ENCODE measurements around the gene KRTAP5-8.
"Not testable (repeated sequence)": the region's sequence is repeated elsewhere in the genome, so short reads cannot be mapped to it uniquely, and the experiment has no call there.

Gene KRTAP5-8

DNA sequence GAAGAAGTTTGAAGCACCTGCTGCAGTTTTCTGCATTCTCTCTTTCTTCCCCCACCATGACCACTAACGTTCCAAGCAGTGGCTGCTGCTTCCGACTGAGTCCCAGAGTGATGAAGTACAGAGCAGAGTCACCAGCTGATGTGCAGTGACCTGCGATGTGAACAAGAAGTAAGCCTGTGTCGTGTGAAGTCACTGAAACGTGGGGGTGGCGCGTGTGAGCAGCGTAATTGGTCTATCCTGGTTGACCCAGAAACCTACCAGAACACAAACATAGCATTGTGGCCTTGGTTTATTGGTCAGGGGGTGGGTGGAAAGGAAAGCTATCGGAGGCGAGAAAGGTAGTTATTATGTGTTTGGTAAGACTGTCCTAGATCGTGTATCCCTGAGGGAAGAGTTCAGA is 7.2 kb upstream of the KRTAP5-8 start:
- DNase-seq (ENCODE audit: extremely low spot score) = no peak
- POLR2A ChIA-PET = no interaction called here
- CTCF ChIA-PET = no interaction called here
- TF ChIP-seq ARNT (IDR thresholded peaks at IDR 0.05) (no peak), BHLHE40 (IDR thresholded peaks at IDR 0.05; ENCODE audit: borderline replicate concordance) (no peak), L3MBTL2 (conservative IDR thresholded peaks at IDR 0.05) (no peak), ZNF384 (IDR thresholded peaks at IDR 0.05) (no peak), ELF4 (IDR thresholded peaks at IDR 0.05) (no peak), LEF1 (IDR thresholded peaks at IDR 0.05; ENCODE audit: borderline replicate concordance) (no peak), FOXK2 (IDR thresholded peaks at IDR 0.05) (no peak), HDGF (IDR thresholded peaks at IDR 0.05; ENCODE audit: borderline replicate concordance) (no peak), FOXM1 (IDR thresholded peaks at IDR 0.05; ENCODE audit: borderline replicate concordance) (no peak), FOXA1 (IDR thresholded peaks at IDR 0.05) (no peak)
- TF ChIP-seq, protein P1, sequence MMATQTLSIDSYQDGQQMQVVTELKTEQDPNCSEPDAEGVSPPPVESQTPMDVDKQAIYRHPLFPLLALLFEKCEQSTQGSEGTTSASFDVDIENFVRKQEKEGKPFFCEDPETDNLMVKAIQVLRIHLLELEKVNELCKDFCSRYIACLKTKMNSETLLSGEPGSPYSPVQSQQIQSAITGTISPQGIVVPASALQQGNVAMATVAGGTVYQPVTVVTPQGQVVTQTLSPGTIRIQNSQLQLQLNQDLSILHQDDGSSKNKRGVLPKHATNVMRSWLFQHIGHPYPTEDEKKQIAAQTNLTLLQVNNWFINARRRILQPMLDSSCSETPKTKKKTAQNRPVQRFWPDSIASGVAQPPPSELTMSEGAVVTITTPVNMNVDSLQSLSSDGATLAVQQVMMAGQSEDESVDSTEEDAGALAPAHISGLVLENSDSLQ (IDR thresholded peaks at IDR 0.05) = no peak

DNA sequence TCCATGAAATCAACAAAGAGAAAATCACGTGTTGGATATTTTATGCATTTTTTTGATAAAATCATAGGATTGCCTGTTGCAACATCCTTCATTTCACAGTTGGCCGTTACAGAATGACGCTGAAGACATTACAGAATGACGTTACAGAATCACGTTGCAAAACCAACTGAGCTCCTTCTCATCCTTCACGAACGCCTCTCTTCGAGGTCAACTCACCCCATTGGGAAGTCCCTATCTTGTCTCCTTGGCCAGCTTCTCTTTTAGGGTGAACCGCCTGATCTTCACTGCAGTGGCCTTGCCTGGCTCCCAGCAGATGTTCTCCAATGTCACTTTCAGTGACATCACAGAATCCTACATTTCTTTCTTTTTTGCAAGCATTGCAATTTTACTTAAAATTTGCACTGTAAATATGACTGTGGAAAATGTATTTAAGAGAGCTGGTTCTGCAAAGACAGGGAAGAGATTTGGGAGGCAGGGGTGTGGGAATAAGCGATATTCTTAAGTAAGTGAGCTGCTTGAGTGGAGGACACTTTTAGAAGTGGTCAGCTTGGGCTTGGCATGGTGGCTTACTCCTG is 5.7 kb upstream of the KRTAP5-8 start:
- TF ChIP-seq LEF1 (IDR thresholded peaks at IDR 0.05; ENCODE audit: borderline replicate concordance) = no peak
- no peak for TF ChIP-seq ZNF384 (IDR thresholded peaks at IDR 0.05)
- no peak for TF ChIP-seq ELF4 (IDR thresholded peaks at IDR 0.05)
- no peak for TF ChIP-seq HDGF (IDR thresholded peaks at IDR 0.05; ENCODE audit: borderline replicate concordance)
- no peak for TF ChIP-seq ARNT (IDR thresholded peaks at IDR 0.05)
- no peak for TF ChIP-seq NFRKB (IDR thresholded peaks at IDR 0.05)
- TF ChIP-seq FOXA1 (IDR thresholded peaks at IDR 0.05) = no peak
- TF ChIP-seq BHLHE40 (IDR thresholded peaks at IDR 0.05; ENCODE audit: borderline replicate concordance) = no peak
- no peak for TF ChIP-seq CTBP1 (IDR thresholded peaks at IDR 0.05; ENCODE audit: borderline replicate concordance)
- TF ChIP-seq L3MBTL2 (conservative IDR thresholded peaks at IDR 0.05) = no peak
- TF ChIP-seq SUZ12 (IDR thresholded peaks at IDR 0.05) = no peak
- TF ChIP-seq, protein P1 (IDR thresholded peaks at IDR 0.05) = no peak
- no peak for DNase-seq (ENCODE audit: extremely low spot score)
- ChIA-PET POLR2A (no interaction called here), CTCF (no interaction called here)

DNA sequence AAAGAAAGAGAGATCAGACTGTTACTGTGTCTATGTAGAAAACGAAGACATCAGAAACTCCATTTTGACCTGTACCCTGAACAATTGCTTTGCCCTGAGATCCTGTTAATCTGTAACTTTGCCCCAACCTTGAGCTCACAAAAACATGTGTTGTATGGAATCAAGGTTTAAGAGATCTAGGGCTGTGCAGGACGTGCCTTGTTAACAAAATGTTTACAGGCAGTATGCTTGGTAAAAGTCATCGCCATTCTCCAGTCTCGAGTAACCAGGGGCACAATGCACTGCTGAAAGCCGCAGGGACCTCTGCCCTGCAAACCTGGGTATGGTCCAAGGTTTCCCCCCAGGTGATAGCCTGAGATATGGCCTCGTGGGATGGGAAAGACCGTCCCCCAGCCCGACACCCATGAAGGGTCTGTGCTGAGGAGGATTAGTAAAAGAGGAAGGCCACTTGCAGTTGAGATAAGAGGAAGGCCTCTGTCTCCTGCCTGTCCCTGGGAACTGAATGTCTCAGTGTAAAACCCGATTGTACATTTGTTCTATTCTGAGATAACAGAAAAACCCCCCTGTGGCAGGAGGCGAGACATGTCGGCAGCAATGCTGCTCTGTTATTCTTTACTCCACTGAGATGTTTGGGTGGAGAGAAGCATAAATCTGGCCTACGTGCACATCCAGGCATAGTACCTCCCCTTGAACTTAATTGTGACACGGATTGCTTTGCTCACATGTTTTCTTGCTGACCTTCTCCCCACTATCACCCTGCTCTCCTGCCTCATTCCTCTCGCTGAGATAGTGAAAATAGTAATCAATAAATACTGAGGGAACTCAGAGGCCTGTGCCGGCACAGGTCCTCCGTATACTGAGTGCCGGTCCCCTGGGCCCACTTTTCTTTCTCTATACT is 2.9 kb upstream of the KRTAP5-8 start:
- POLR2A ChIA-PET; CTCF ChIA-PET; DNase-seq (ENCODE audit: extremely low spot score): not testable (repeated sequence)

DNA sequence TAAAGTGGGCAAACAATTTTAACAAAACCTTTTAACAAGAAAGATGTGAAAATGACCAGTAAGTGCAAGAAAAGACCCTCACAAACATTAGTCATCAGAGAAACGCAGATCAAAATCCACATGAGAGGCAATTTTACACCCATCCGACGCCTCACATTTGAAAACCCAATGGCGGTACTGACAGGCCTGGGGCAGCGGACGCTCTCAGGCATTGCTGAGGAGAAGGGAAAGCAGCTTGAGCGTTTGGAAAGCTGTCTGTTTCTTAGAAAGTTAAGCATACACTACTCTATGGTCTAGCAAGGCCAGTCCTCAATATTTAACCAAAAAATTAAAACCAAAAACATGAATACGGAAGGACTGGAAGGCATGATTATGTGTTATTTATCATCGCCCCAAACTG is 2.0 kb upstream of the KRTAP5-8 start:
- no peak for TF ChIP-seq NFRKB (IDR thresholded peaks at IDR 0.05)
- no peak for TF ChIP-seq SUZ12 (IDR thresholded peaks at IDR 0.05)
- TF ChIP-seq LEF1 (IDR thresholded peaks at IDR 0.05; ENCODE audit: borderline replicate concordance) = no peak
- no peak for TF ChIP-seq L3MBTL2 (conservative IDR thresholded peaks at IDR 0.05)
- TF ChIP-seq CTBP1 (IDR thresholded peaks at IDR 0.05; ENCODE audit: borderline replicate concordance) = no peak
- TF ChIP-seq HDGF (IDR thresholded peaks at IDR 0.05; ENCODE audit: borderline replicate concordance) = no peak
- TF ChIP-seq SP1 (IDR thresholded peaks at IDR 0.05) = no peak
- no peak for TF ChIP-seq ARNT (IDR thresholded peaks at IDR 0.05)
- TF ChIP-seq ELF4 (IDR thresholded peaks at IDR 0.05) = no peak
- TF ChIP-seq FOXM1 (IDR thresholded peaks at IDR 0.05; ENCODE audit: borderline replicate concordance) = no peak
- no peak for TF ChIP-seq FOXK2 (IDR thresholded peaks at IDR 0.05)
- TF ChIP-seq ZNF384 (IDR thresholded peaks at IDR 0.05) = no peak
- no peak for TF ChIP-seq FOXA1 (IDR thresholded peaks at IDR 0.05)
- no peak for TF ChIP-seq BHLHE40 (IDR thresholded peaks at IDR 0.05; ENCODE audit: borderline replicate concordance)
- no peak for TF ChIP-seq TARDBP (IDR thresholded peaks at IDR 0.05)
- TF ChIP-seq, protein P1 (IDR thresholded peaks at IDR 0.05) = no peak
- ChIA-PET POLR2A (no interaction called here), CTCF (no interaction called here)
- no peak for DNase-seq (ENCODE audit: extremely low spot score)

DNA sequence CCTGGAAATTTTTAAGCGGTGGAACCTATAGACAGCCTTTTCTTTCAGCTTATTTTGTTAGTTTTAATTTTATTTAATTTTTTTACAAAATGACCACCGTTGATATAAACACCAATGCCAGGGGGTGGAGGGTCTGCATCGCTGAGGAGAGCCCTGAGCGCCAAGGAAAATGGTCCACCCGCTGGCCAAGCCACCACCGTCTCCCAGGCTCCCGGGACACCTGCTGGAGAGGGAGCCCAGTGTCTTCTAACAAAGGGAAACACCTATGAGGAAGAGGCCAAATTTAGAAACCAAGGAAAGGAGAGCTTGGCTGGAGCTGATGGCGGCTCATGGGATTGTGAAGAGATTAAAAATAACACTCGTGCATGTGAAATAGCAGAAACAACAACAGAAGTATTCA is 288 bp upstream of the KRTAP5-8 start:
- TF ChIP-seq ZNF384 (IDR thresholded peaks at IDR 0.05) (no peak), FOXA1 (IDR thresholded peaks at IDR 0.05) (no peak), HDGF (IDR thresholded peaks at IDR 0.05; ENCODE audit: borderline replicate concordance) (no peak), ARNT (IDR thresholded peaks at IDR 0.05) (no peak), TARDBP (IDR thresholded peaks at IDR 0.05) (no peak), ELF4 (IDR thresholded peaks at IDR 0.05) (no peak), BHLHE40 (IDR thresholded peaks at IDR 0.05; ENCODE audit: borderline replicate concordance) (no peak), L3MBTL2 (conservative IDR thresholded peaks at IDR 0.05) (no peak), FOXM1 (IDR thresholded peaks at IDR 0.05; ENCODE audit: borderline replicate concordance) (no peak)
- POLR2A ChIA-PET = no interaction called here
- CTCF ChIA-PET = interaction anchor here (0.7 kb wide), 1 partner anchor 183 kb away, joined by 4 read pairs; no protein-coding TSS in a partner anchor
- no peak for DNase-seq (ENCODE audit: extremely low spot score)

DNA sequence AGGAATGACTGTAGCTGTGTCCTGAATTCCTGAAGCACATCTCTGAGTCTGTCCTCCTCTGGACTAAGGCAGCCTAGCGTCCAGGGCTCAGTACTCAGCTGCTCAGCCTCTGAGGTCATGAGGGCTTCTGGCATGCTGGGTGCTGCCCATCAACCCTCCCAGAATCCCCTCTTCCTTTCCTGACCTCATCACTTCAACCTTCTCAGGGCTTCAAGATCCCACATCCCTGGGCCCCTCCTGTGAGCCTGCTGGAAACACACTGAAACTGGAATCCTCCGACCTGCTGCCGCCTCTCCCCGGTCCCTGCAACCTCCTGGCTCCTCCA is 803 bp downstream of the KRTAP5-8 start:
- TF ChIP-seq FOXA1 (IDR thresholded peaks at IDR 0.05) = no peak
- TF ChIP-seq NFRKB (IDR thresholded peaks at IDR 0.05) = no peak
- TF ChIP-seq ARNT (IDR thresholded peaks at IDR 0.05) = no peak
- no peak for TF ChIP-seq TARDBP (IDR thresholded peaks at IDR 0.05)
- no peak for TF ChIP-seq HDGF (IDR thresholded peaks at IDR 0.05; ENCODE audit: borderline replicate concordance)
- no peak for TF ChIP-seq BHLHE40 (IDR thresholded peaks at IDR 0.05; ENCODE audit: borderline replicate concordance)
- TF ChIP-seq ZNF384 (IDR thresholded peaks at IDR 0.05) = no peak
- no peak for TF ChIP-seq FOXK2 (IDR thresholded peaks at IDR 0.05)
- no peak for TF ChIP-seq L3MBTL2 (conservative IDR thresholded peaks at IDR 0.05)
- TF ChIP-seq, protein P1 (IDR thresholded peaks at IDR 0.05) = no peak
- TF ChIP-seq SP1 (IDR thresholded peaks at IDR 0.05) = no peak
- TF ChIP-seq CTBP1 (IDR thresholded peaks at IDR 0.05; ENCODE audit: borderline replicate concordance) = no peak
- TF ChIP-seq SUZ12 (IDR thresholded peaks at IDR 0.05) = no peak
- no peak for TF ChIP-seq ELF4 (IDR thresholded peaks at IDR 0.05)
- no peak for TF ChIP-seq FOXM1 (IDR thresholded peaks at IDR 0.05; ENCODE audit: borderline replicate concordance)
- TF ChIP-seq LEF1 (IDR thresholded peaks at IDR 0.05; ENCODE audit: borderline replicate concordance) = no peak
- ChIA-PET POLR2A (no interaction called here), CTCF (no interaction called here)
- no peak for DNase-seq (ENCODE audit: extremely low spot score)
